ENCODE results near the gene MGMT. TPM values are rescaled to one million over a fixed set of nuclear protein-coding genes. Genes with fewer than 3 reads are reported as not detected.

Gene MGMT
- total and polyA plus RNA-seq, 2 donors (not counting 3 experiments of a cell fraction or from before 2014, with no cell fraction given), result 15.0 to 15.2 TPM

- CTCF ChIA-PET, result no interaction called here
- Histone ChIP-seq H2AFZ (ENCODE audit: low read depth, low read length) (no peak overlapping the region), H3K4me3 (replicated peaks in 1 of 3; ENCODE audit: insufficient read depth in 1 of 3, low read depth in 1 of 3, low read length in 3 of 3) (no peak overlapping the region), H3K27ac (ENCODE audit: insufficient read depth, low read depth, low read length) (no peak overlapping the region), H3K9me3 (replicated peaks; ENCODE audit: control insufficient read depth, insufficient read depth, low read length) (no peaks in the 10 kb centered on the region), H3K79me2 (ENCODE audit: control insufficient read depth, insufficient read depth, low read length) (no peaks in the 10 kb centered on the region), H4K20me1 (replicated peaks; ENCODE audit: control insufficient read depth, extremely low read depth, insufficient read depth, low read length) (no peaks in the 10 kb centered on the region), H3K27me3 (ENCODE audit: control insufficient read depth in 2 of 2, insufficient read depth in 2 of 2, low read length in 2 of 2) (no peaks in the 10 kb centered on the region), H3K4me1 (ENCODE audit: control insufficient read depth, extremely low read depth, insufficient read depth, low read length) (no peaks in the 10 kb centered on the region), H3K36me3 (ENCODE audit: control insufficient read depth in 2 of 2, extremely low read depth in 1 of 2, insufficient read depth in 2 of 2, low read length in 2 of 2) (no peaks in the 10 kb centered on the region), H3K9me1 (replicated peaks; ENCODE audit: control insufficient read depth, extremely low read depth, insufficient read depth, low read length) (no peaks in the 10 kb centered on the region), H3K9ac (replicated peaks; ENCODE audit: extremely low read depth, insufficient read depth, low read length) (no peak overlapping the region), H3K4me2 (ENCODE audit: insufficient read depth, low read length) (no peak overlapping the region)
- intact Hi-C loops (cut with micrococcal nuclease), result no loop called here
- BruUV-seq (replicated peaks), result no TSS peak
- DNase-seq (ENCODE audit: low read depth, low spot score) (no peak), FAIRE-seq (no peak)
- dilution Hi-C loops (cut with MboI; ENCODE audit: extremely low pct_ligation_motif_present, low sequenced_read_pairs), result no loop called here
- POLR2A ChIA-PET, result no interaction called here
- TF ChIP-seq MAX (IDR thresholded peaks at IDR 0.05; ENCODE audit: insufficient read depth, insufficient read length), result no peak
- TF ChIP-seq EZH2 (IDR thresholded peaks at IDR 0.05; ENCODE audit: borderline replicate concordance, low read depth, low read length, severe bottlenecking), result no peak
- no peak for TF ChIP-seq GATA2 (IDR thresholded peaks at IDR 0.05; ENCODE audit: insufficient read depth, insufficient read length, low read depth, low read length)
- no peak for TF ChIP-seq MYC (IDR thresholded peaks at IDR 0.05; ENCODE audit: low read depth, low read length)
Observed at GRCh38 chr10:129711291-129711690, 244.2 kb downstream of the MGMT start.

DNA sequence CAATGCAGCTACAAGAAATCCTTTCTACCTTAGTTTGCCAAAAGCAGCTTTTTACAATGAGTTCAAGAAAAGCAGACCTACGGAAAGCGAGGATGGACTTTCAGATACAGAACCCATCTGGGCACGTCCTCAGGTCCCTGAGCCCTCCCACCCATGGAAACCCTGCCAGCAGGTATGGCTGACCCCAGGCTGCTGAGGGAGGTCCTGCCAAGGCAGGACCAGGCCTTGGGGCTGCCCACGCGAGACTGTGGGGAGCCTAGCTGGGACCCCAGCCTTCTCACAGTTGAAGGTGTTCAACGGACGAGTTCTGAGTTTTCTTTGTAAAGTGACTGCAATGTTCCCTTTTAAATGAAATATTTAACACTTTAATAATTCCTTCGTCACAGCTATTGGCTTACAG lies 245.0 kb downstream of the MGMT start:
- TF ChIP-seq POLR2AphosphoS5 (IDR thresholded peaks at IDR 0.05; ENCODE audit: insufficient read depth, low read depth, low read length) (no peak), CTCF (IDR thresholded peaks at IDR 0.05; ENCODE audit: extremely low read depth in 1 of 2, insufficient read depth in 1 of 2, low read depth in 1 of 2, low read length in 2 of 2) (no peak), MAX (IDR thresholded peaks at IDR 0.05; ENCODE audit: insufficient read depth, insufficient read length) (no peak), GATA2 (IDR thresholded peaks at IDR 0.05; ENCODE audit: insufficient read depth, insufficient read length, low read depth, low read length) (no peak)
- no peak for FAIRE-seq

More for the DNA sequence above, 245.0 kb downstream of the MGMT start:
- no peaks in the 10 kb centered on the region for H3K27me3 ChIP-seq (ENCODE audit: control insufficient read depth in 2 of 2, insufficient read depth in 2 of 2, low read length in 2 of 2)
- H3K27ac ChIP-seq (ENCODE audit: insufficient read depth, low read depth, low read length), result no peak overlapping the region
- H4K20me1 ChIP-seq (replicated peaks; ENCODE audit: control insufficient read depth, extremely low read depth, insufficient read depth, low read length), result no peaks in the 10 kb centered on the region
- BruUV-seq (replicated peaks), result no TSS peak
- no peaks in the 10 kb centered on the region for H3K79me2 ChIP-seq (ENCODE audit: control insufficient read depth, insufficient read depth, low read length)
- no peak for DNase-seq (ENCODE audit: low read depth, low spot score)
- H2AFZ ChIP-seq (ENCODE audit: low read depth, low read length), result no peak overlapping the region
- intact Hi-C loops (cut with micrococcal nuclease) (no loop called here), dilution Hi-C loops (cut with MboI; ENCODE audit: extremely low pct_ligation_motif_present, low sequenced_read_pairs) (no loop called here)
- no peaks in the 10 kb centered on the region for H3K9me1 ChIP-seq (replicated peaks; ENCODE audit: control insufficient read depth, extremely low read depth, insufficient read depth, low read length)
- H3K9ac ChIP-seq (replicated peaks; ENCODE audit: extremely low read depth, insufficient read depth, low read length), result no peak overlapping the region
- no peak overlapping the region for H3K4me3 ChIP-seq (replicated peaks in 1 of 3; ENCODE audit: insufficient read depth in 1 of 3, low read depth in 1 of 3, low read length in 3 of 3)
- ChIA-PET CTCF (no interaction called here), POLR2A (no interaction called here)
- H3K4me2 ChIP-seq (ENCODE audit: insufficient read depth, low read length), result no peak overlapping the region
- no peaks in the 10 kb centered on the region for H3K4me1 ChIP-seq (ENCODE audit: control insufficient read depth, extremely low read depth, insufficient read depth, low read length)
- H3K36me3 ChIP-seq (ENCODE audit: control insufficient read depth in 2 of 2, extremely low read depth in 1 of 2, insufficient read depth in 2 of 2, low read length in 2 of 2), result no peaks in the 10 kb centered on the region
- no peaks in the 10 kb centered on the region for H3K9me3 ChIP-seq (replicated peaks; ENCODE audit: control insufficient read depth, insufficient read depth, low read length)
